A673 (cell line): ENCODE data around the gene ZNF154. TPM values are rescaled to one million over a fixed set of nuclear protein-coding genes. Genes with fewer than 3 reads are reported as not detected.

Experiments
- BruUV-seq: library from RNA; stranded (reverse); fragments of 400-500 nt; replicated peaks from 2 replicates; lab custom pipeline; 2021; lab: Mats Ljungman, UMichigan
- CTCF ChIA-PET: fragments of 300-600 bp; sonication (Branson Sonifier 250); formaldehyde crosslinking; loops from one replicate; lab custom pipeline; 2022; ENCODE audit warnings: antibody characterized with exemption; lab: Charles Lee
- POLR2A ChIA-PET: fragments of 300-600 bp; sonication (Branson Sonifier 250); formaldehyde crosslinking; loops from one replicate; lab custom pipeline; 2022; ENCODE audit warnings: antibody characterized with exemption; ENCODE audit not compliant: low non-redundant PET; lab: Charles Lee
- DNase-seq: peaks from one replicate; pipeline ENCODE4 v3.0.0-alpha.2; 2015; ENCODE audit warnings: low spot score
- H3K27ac ChIP-seq: fragments of 200-600 bp; sonication (generic); 2 replicates; pipeline ENCODE4 v1.5.1; 2016; ENCODE audit warnings: mixed run types, low read depth, mild to moderate bottlenecking, mixed read lengths, antibody characterized with exemption, low read length; ENCODE audit not compliant: poor library complexity, severe bottlenecking
- H3K27me3 ChIP-seq: fragments of 200-600 bp; sonication (generic); replicated peaks from 2 replicates; pipeline ENCODE4 v1.6.1; 2017; ENCODE audit warnings: mixed run types, low read depth, mild to moderate bottlenecking, mixed read lengths, antibody characterized with exemption, low read length; ENCODE audit not compliant: insufficient read depth, poor library complexity
- H3K36me3 ChIP-seq: fragments of 200-600 bp; sonication (generic); 2 replicates; pipeline ENCODE4 v1.6.1; 2016; ENCODE audit warnings: mixed run types, mild to moderate bottlenecking, mixed read lengths, antibody characterized with exemption, low read length; ENCODE audit not compliant: insufficient read depth, poor library complexity, severe bottlenecking
- H3K4me1 ChIP-seq: fragments of 200-600 bp; sonication (generic); 2 replicates; pipeline ENCODE4 v1.6.1; 2017; ENCODE audit warnings: mixed run types, mild to moderate bottlenecking, mixed read lengths, antibody characterized with exemption, low read length; ENCODE audit not compliant: insufficient read depth, poor library complexity, severe bottlenecking
- H3K4me3 ChIP-seq: fragments of 200-600 bp; sonication (generic); 2 replicates; pipeline ENCODE4 v1.5.1; 2016; ENCODE audit warnings: low read depth, mixed run types, mild to moderate bottlenecking, mixed read lengths, low read length; ENCODE audit not compliant: poor library complexity, severe bottlenecking
- H3K9me3 ChIP-seq: fragments of 200-600 bp; sonication (generic); 2 replicates; pipeline ENCODE4 v1.6.1; 2016; ENCODE audit warnings: mixed run types, low read depth, mild to moderate bottlenecking, mixed read lengths, antibody characterized with exemption, low read length; ENCODE audit not compliant: poor library complexity, severe bottlenecking
- CTCF ChIP-seq: fragments of 300-800, 200-600 bp; sonication (generic); conservative IDR thresholded peaks from 2 replicates; pipeline ENCODE4 v1.5.1; 2017; ENCODE audit warnings: low read depth, mild to moderate bottlenecking, antibody characterized with exemption, low read length, moderate library complexity, mixed read lengths
- EZH2 ChIP-seq: fragments of 200-600 bp; sonication (generic); IDR thresholded peaks from 2 replicates; pipeline ENCODE4 v1.6.1; 2017; ENCODE audit warnings: borderline replicate concordance, low read depth, mild to moderate bottlenecking, mixed read lengths, antibody characterized with exemption, low read length; ENCODE audit not compliant: poor library complexity, severe bottlenecking
- intact Hi-C: fragments of 100-400 bp; cut with micrococcal nuclease; formaldehyde crosslinking; loops from one replicate; pipeline ENCODE4 v1.10.0; 2022; ENCODE audit not compliant: unreplicated experiment
- total RNA-seq: library from RNA; stranded (reverse); gene quantifications from 2 replicates; pipeline ENCODE4 v1.2.3, GENCODE V29; 2021

Gene ZNF154
- total RNA-seq, 1 experiment from 2014 or later = 4.4 TPM

GRCh38 chr19:57689750-57690149 is 19.3 kb downstream of the ZNF154 start:
- H3K4me1 ChIP-seq = no peaks in the 10 kb centered on the region
- intact Hi-C loops = no loop called here
- no peak for DNase-seq
- no peak overlapping the region for H3K27ac ChIP-seq
- H3K9me3 ChIP-seq = peaks cover 89% of the 10 kb centered on the region
- no TSS peak for BruUV-seq
- peaks cover 54% of the 10 kb centered on the region for H3K36me3 ChIP-seq
- H3K4me3 ChIP-seq = no peak overlapping the region
- CTCF ChIA-PET = no interaction called here
- POLR2A ChIA-PET = no interaction called here
- H3K27me3 ChIP-seq = no peaks in the 10 kb centered on the region
- TF ChIP-seq CTCF (no peak), EZH2 (no peak)

- H3K4me1 ChIP-seq = no peaks in the 10 kb centered on the region
- H3K9me3 ChIP-seq = peaks cover 95% of the 10 kb centered on the region
- H3K36me3 ChIP-seq = peaks cover 70% of the 10 kb centered on the region
- no peak for DNase-seq
- no peak for TF ChIP-seq EZH2
- no peak for TF ChIP-seq CTCF
- ChIA-PET CTCF (no interaction called here), POLR2A (no interaction called here)
- no peak overlapping the region for H3K4me3 ChIP-seq
- no TSS peak for BruUV-seq
- H3K27ac ChIP-seq = no peak overlapping the region
- H3K27me3 ChIP-seq = no peaks in the 10 kb centered on the region
- intact Hi-C loops = no loop called here
These were observed 20.8 kb downstream of the ZNF154 start for GRCh38 chr19:57688011-57688763.

- H3K4me3 ChIP-seq = no peak overlapping the region
- TF ChIP-seq CTCF (no peak), EZH2 (no peak)
- POLR2A ChIA-PET = no interaction called here
- intact Hi-C loops = no loop called here
- DNase-seq = no peak
- no peaks in the 10 kb centered on the region for H3K27me3 ChIP-seq
- H3K27ac ChIP-seq = no peak overlapping the region
- no peaks in the 10 kb centered on the region for H3K4me1 ChIP-seq
- no TSS peak for BruUV-seq
- H3K36me3 ChIP-seq = peaks cover 70% of the 10 kb centered on the region
- peaks cover 98% of the 10 kb centered on the region for H3K9me3 ChIP-seq
- CTCF ChIA-PET = no interaction called here
These were observed 21.5 kb downstream of the ZNF154 start for GRCh38 chr19:57687363-57688010.
